Prostate gland (tissue), 2 donors: ENCODE results near the gene CAPN14.

ENCODE experiments used
- CTCF ChIP-seq, 4 experiments: fragments of 200-600 bp in 2 of 4; fragments of 450-650 bp in 2 of 4; sonication (generic) in 2 of 4; IDR thresholded peaks; 1 replicate in 3 of 4; 2 replicates in 1 of 4; pipeline ENCODE4 v1.5.1; 2016 to 2019; ENCODE audit warnings: antibody characterized with exemption in 4 of 4, mild to moderate bottlenecking in 2 of 4, moderate library complexity in 2 of 4
- POLR2A ChIP-seq: fragments of 450-650 bp; IDR thresholded peaks from one replicate; pipeline ENCODE4 v1.6.1; 2016; ENCODE audit warnings: antibody characterized with exemption, mild to moderate bottlenecking
- POLR2AphosphoS5 ChIP-seq: sonication (generic); formaldehyde crosslinking; IDR thresholded peaks from one replicate; pipeline ENCODE4 v1.6.1; 2017; ENCODE audit warnings: antibody characterized with exemption

GRCh38 chr2:31134480-31134879 lies 82.8 kb downstream of the CAPN14 start:
- TF ChIP-seq CTCF (IDR thresholded peaks at IDR 0.05): no peak
- TF ChIP-seq POLR2AphosphoS5: no peak
- TF ChIP-seq POLR2A: no peak
